HepG2 (cell line): ENCODE measurements around the gene PPIL6. TPM values are rescaled to one million over a fixed set of nuclear protein-coding genes. Genes with fewer than 3 reads are reported as not detected.
A peak's percentile ranks its signal among the peaks of the same experiment; 100 is the strongest.

Experiments used
- ATAC-seq: fragments of 200-7000 bp; cut with Tn5 transposase; 3 replicates; pipeline ENCODE4 v1.9.1; 2020; ENCODE audit warnings: mild to moderate bottlenecking, moderate library complexity
- BruUV-seq: library from RNA; stranded (reverse); fragments of 400-500 nt; replicated peaks from 2 replicates; lab custom pipeline; 2021; lab: Mats Ljungman, UMichigan
- CTCF ChIA-PET: fragments of 300-600 bp; formaldehyde crosslinking; extraction: SDS; loops from one replicate; lab custom pipeline; 2021; ENCODE audit warnings: low total read pairs, inconsistent platforms, low intra/inter-chr PET ratio; lab: Yijun Ruan, JAX
- POLR2A ChIA-PET: fragments of 350-600 bp; sonication (Branson Sonifier 250); formaldehyde crosslinking; loops from one replicate; lab custom pipeline; 2020; ENCODE audit warnings: antibody characterized with exemption, inconsistent platforms; lab: Yijun Ruan, JAX
- DNase-seq: peaks from one replicate; pipeline ENCODE4 v3.0.0-alpha.2; 2015; ENCODE audit warnings: low spot score
- FAIRE-seq: peaks from 3 replicates; lab custom pipeline; 2011; peaks lifted over from hg19 to GRCh38; lab: Jason Lieb, UNC
- H2AFZ ChIP-seq: one replicate; pipeline ENCODE4 v1.6.1; 2011; ENCODE audit warnings: low read length, inconsistent platforms
- H3K27ac ChIP-seq: fragments of 300-600 bp; 3 replicates; pipeline ENCODE4 v1.8.0; 2011; ENCODE audit warnings: mixed run types, mild to moderate bottlenecking, mixed read lengths, low read length, inconsistent platforms; ENCODE audit not compliant: insufficient read depth; ENCODE audit errors: extremely low read length
- H3K27me3 ChIP-seq, 2 experiments: fragments of 200-600 bp in 1 of 2; 2 replicates in 1 of 2; 3 replicates in 1 of 2; pipeline versions ENCODE4 v1.6.0 to v1.8.0; 2011; ENCODE audit warnings: low read length in 2 of 2, mild to moderate bottlenecking in 2 of 2, moderate library complexity in 2 of 2, inconsistent platforms in 1 of 2; ENCODE audit not compliant: insufficient read depth in 2 of 2, control insufficient read depth in 1 of 2
- H3K36me3 ChIP-seq, 2 experiments: fragments of 200-600 bp in 1 of 2; replicated peaks in 1 of 2; 2 replicates in 1 of 2; 3 replicates in 1 of 2; pipeline versions ENCODE4 v1.5.1 to v1.8.0; 2011; ENCODE audit warnings: low read length in 2 of 2, inconsistent platforms in 1 of 2; ENCODE audit not compliant: insufficient read depth in 2 of 2, control insufficient read depth in 1 of 2
- H3K4me1 ChIP-seq: 2 replicates; pipeline ENCODE4 v1.5.1; 2012; ENCODE audit warnings: low read length, inconsistent platforms; ENCODE audit not compliant: insufficient read depth
- H3K4me2 ChIP-seq: 2 replicates; pipeline ENCODE4 v1.6.0; 2011; ENCODE audit warnings: low read depth, low read length, inconsistent platforms
- H3K4me3 ChIP-seq, 3 experiments: fragments of 200-600 bp in 1 of 3; sonication (generic), shearing (Covaris generic) in 1 of 3; replicated peaks in 1 of 3; 2 replicates each; pipeline ENCODE4 v1.5.1; 2011 to 2016; ENCODE audit warnings: low read length in 3 of 3, inconsistent platforms in 2 of 3, low read depth in 2 of 3, mild to moderate bottlenecking in 2 of 3, control low read depth in 1 of 3, mixed read lengths in 1 of 3; ENCODE audit not compliant: insufficient read depth in 1 of 3
- H3K79me2 ChIP-seq: one replicate; pipeline ENCODE4 v1.6.1; 2011; ENCODE audit warnings: low read length, inconsistent platforms; ENCODE audit not compliant: insufficient read depth
- H3K9ac ChIP-seq: 2 replicates; pipeline ENCODE4 v1.6.0; 2011; ENCODE audit warnings: mild to moderate bottlenecking, low read depth, low read length, inconsistent platforms; ENCODE audit not compliant: insufficient read depth
- H3K9me3 ChIP-seq: 2 replicates; pipeline ENCODE4 v1.5.1; 2012; ENCODE audit warnings: mild to moderate bottlenecking, low read length
- H4K20me1 ChIP-seq: 2 replicates; pipeline ENCODE4 v1.6.0; 2011; ENCODE audit warnings: inconsistent platforms, mild to moderate bottlenecking, low read length, moderate library complexity; ENCODE audit not compliant: insufficient read depth
- FOXP4 ChIP-seq: sonication (generic); formaldehyde crosslinking; IDR thresholded peaks from 2 replicates; pipeline ENCODE4 v1.4.0; 2020; ENCODE audit warnings: missing genetic modification reagents
- KLF11 ChIP-seq: IDR thresholded peaks from 2 replicates; pipeline ENCODE4 v1.6.1; 2016; ENCODE audit warnings: missing compliant biosample characterization
- MATR3 ChIP-seq: sonication (generic); formaldehyde crosslinking; IDR thresholded peaks from 2 replicates; pipeline ENCODE4 v1.4.0; 2020; ENCODE audit warnings: missing genetic modification reagents
- MEIS2 ChIP-seq: sonication (generic); formaldehyde crosslinking; IDR thresholded peaks from 2 replicates; pipeline ENCODE4 v1.9.0; 2021; ENCODE audit warnings: mild to moderate bottlenecking, missing genetic modification reagents
- NFKBIZ ChIP-seq: IDR thresholded peaks from 2 replicates; pipeline ENCODE4 v1.6.1; 2018; ENCODE audit warnings: missing genetic modification reagents, missing compliant biosample characterization
- POGK ChIP-seq: sonication (generic); formaldehyde crosslinking; conservative IDR thresholded peaks from 2 replicates; pipeline ENCODE4 v1.8.0; 2022; ENCODE audit warnings: mild to moderate bottlenecking, moderate library complexity, missing genetic modification reagents
- PRPF4 ChIP-seq: fragments of 200-400 bp; formaldehyde crosslinking; IDR thresholded peaks from 2 replicates; pipeline ENCODE4 v1.6.1; 2016; ENCODE audit warnings: low read length, low read depth; ENCODE audit not compliant: poor library complexity, severe bottlenecking
- RAD51 ChIP-seq: fragments of 450-650 bp; IDR thresholded peaks from 2 replicates; pipeline ENCODE4 v1.6.1; 2016; ENCODE audit warnings: borderline replicate concordance
- SAP130 ChIP-seq: IDR thresholded peaks from 2 replicates; pipeline ENCODE4 v1.6.1; 2016; ENCODE audit warnings: low read depth
- SP1 ChIP-seq, 2 experiments: fragments of 450-650 bp in 1 of 2; sonication (generic) in 1 of 2; formaldehyde crosslinking in 1 of 2; IDR thresholded peaks; 2 replicates each; pipeline versions ENCODE4 v1.4.0 to v1.6.1; 2016 to 2020; ENCODE audit warnings: missing genetic modification reagents in 1 of 2
- SP4 ChIP-seq: sonication (generic); formaldehyde crosslinking; IDR thresholded peaks from 2 replicates; pipeline ENCODE4 v1.8.1; 2023; ENCODE audit warnings: mild to moderate bottlenecking, missing genetic modification reagents
- ZFY ChIP-seq: sonication (generic); formaldehyde crosslinking; IDR thresholded peaks from 2 replicates; pipeline ENCODE4 v1.4.0; 2020; ENCODE audit warnings: missing genetic modification reagents
- ZNF256 ChIP-seq: sonication (generic); formaldehyde crosslinking; conservative IDR thresholded peaks from 2 replicates; pipeline ENCODE4 v1.4.0; 2020; ENCODE audit warnings: missing genetic modification reagents
- ZNF510 ChIP-seq: sonication (generic); formaldehyde crosslinking; IDR thresholded peaks from 2 replicates; pipeline ENCODE4 v1.4.0; 2020; ENCODE audit warnings: low read depth, mild to moderate bottlenecking, missing genetic modification reagents
- ZNF629 ChIP-seq: sonication (generic); formaldehyde crosslinking; conservative IDR thresholded peaks from 2 replicates; pipeline ENCODE4 v1.5.0; 2020; ENCODE audit warnings: missing genetic modification reagents
- ZNF839 ChIP-seq: sonication (generic); formaldehyde crosslinking; IDR thresholded peaks from 2 replicates; pipeline ENCODE4 v1.4.0; 2020; ENCODE audit warnings: missing genetic modification reagents, mild to moderate bottlenecking, borderline replicate concordance
- WGBS: methylation state at CpG from one replicate; pipeline ENCODE4 v1.1.6; 2017; ENCODE audit warnings: low lambda C conversion rate; 5-methylcytosine and 5-hydroxymethylcytosine counted together
- in situ Hi-C: cut with HindIII; loops from 2 replicates; pipeline ENCODE4 v1.10.0; 2017; ENCODE audit warnings: low pct_unique_long_range_greater_than_20kb; ENCODE audit not compliant: extremely low pct_ligation_motif_present
- intact Hi-C: fragments of 100-400 bp; cut with micrococcal nuclease; formaldehyde crosslinking; loops from one replicate; pipeline ENCODE4 v1.10.0; 2022; ENCODE audit not compliant: unreplicated experiment
- polyA plus RNA-seq, 8 experiments: library from polyadenylated mRNA; depleted of rRNA in 3 of 8; stranded (reverse) in 7 of 8; unstranded in 1 of 8; fragments of >200 nt; fragmentation: Illumina TruSeq in 4 of 8; extraction: Trizol in 4 of 8; gene quantifications; 2 replicates each; pipeline versions ENCODE4 v1.2.1 to v1.2.3, GENCODE V29; 2011 to 2016; ENCODE audit warnings: low read depth in 4 of 8, missing spikeins in 1 of 8, mixed read lengths in 1 of 8; ENCODE audit not compliant: insufficient read depth in 1 of 8
- total RNA-seq, 5 experiments: library from RNA; depleted of rRNA; stranded (reverse); fragments of >200 nt; fragmentation: Illumina TruSeq; extraction: Trizol; gene quantifications; 2 replicates each; pipeline ENCODE4 v1.2.3, GENCODE V29; 2016; ENCODE audit warnings: low read depth in 1 of 5

Gene PPIL6
- total and polyA plus RNA-seq, 2 of the 13 experiments (the other 11 are each of a cell fraction or from before 2014, with no cell fraction given): 0.22 to 0.46 TPM

GRCh38 chr6:109349419-109349987 lies 90.9 kb downstream of the PPIL6 start:
- intact Hi-C loops: no loop called here
- FAIRE-seq (no peak), ATAC-seq (peak; percentile 20; the same call in 1 of the 3 replicates), DNase-seq (peak; percentile 23)
- Histone ChIP-seq H3K9me3 (no peaks in the 10 kb centered on the region), H3K79me2 (no peaks in the 10 kb centered on the region), H2AFZ (no peak overlapping the region), H3K4me2 (no peak overlapping the region), H3K9ac (no peak overlapping the region), H4K20me1 (no peaks in the 10 kb centered on the region), H3K36me3 (peaks cover 0 to 2% of the 10 kb centered on the region in 2 experiments; a peak in 1 of 5 replicates), H3K4me1 (peaks cover 30% of the 10 kb centered on the region), H3K27ac (no peak overlapping the region), H3K4me3 (no peak overlapping the region)
- 66% methylated on average over 3 of the region's 3 CpGs for WGBS
- BruUV-seq: no TSS peak
- ChIA-PET POLR2A (interaction anchor here (0.8 to 0.9 kb wide), 2 partner anchors 34 to 254 kb away, joined by 3 to 5 read pairs; partner anchors contain the start of gene CEP57L1), CTCF (no interaction called here)
- TF ChIP-seq KLF11 (no peak), ZNF629 (CRISPR knock-in tag) (peak; percentile 52; the same call in 1 of the 2 replicates)
- TF ChIP-seq, all 625 proteins: peak for 1
- no peaks in the 10 kb centered on the region for H3K27me3 ChIP-seq
- in situ Hi-C loops: no loop called here

DNA sequence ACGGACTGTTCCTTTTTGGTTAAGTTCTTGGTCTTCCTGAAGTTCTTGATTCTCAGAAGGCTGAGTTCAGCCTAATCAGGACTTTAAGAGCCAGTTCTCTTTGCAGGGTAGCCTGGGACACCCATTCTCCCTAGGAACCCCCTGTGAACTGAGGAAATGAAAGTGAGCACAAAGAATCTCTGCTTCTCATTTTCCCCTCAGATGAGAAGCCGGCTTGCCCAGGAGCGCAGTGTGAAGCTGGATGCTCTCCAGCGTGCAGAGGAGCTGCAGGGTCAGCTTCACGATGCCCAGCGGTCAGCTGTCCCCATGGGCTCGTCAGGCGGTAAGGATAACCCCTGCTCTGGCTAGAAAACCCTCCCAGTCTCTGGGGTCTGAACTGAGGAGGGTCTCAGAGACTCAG lies 92.2 kb downstream of the PPIL6 start:
- in situ Hi-C loops: no loop called here
- CTCF ChIA-PET: no interaction called here
- TF ChIP-seq FOXP4 (CRISPR knock-in tag): no peak
- no peak for TF ChIP-seq POGK (CRISPR knock-in tag)
- no peak for TF ChIP-seq ZFY (CRISPR knock-in tag)
- no peak for TF ChIP-seq PRPF4
- TF ChIP-seq MEIS2: no peak
- TF ChIP-seq SAP130: no peak
- no peak for TF ChIP-seq MATR3 (CRISPR knock-in tag)
- TF ChIP-seq ZNF256 (CRISPR knock-in tag): no peak
- no peak for TF ChIP-seq SP4 (CRISPR knock-in tag)
- no peak for TF ChIP-seq RAD51
- TF ChIP-seq ZNF510: no peak
- no peak for TF ChIP-seq NFKBIZ
- TF ChIP-seq ZNF839: no peak
- no peak for TF ChIP-seq SP1 (IDR thresholded peaks at IDR 0.05)
- TF ChIP-seq SP1 (CRISPR knock-in tag; IDR thresholded peaks at IDR 0.05): no peak

More for the DNA sequence above, 92.2 kb downstream of the PPIL6 start:
- WGBS: 72% methylated on average over 2 of the region's 8 CpGs
- Histone ChIP-seq H3K27ac (no peak overlapping the region), H3K4me1 (peaks cover 30% of the 10 kb centered on the region), H3K79me2 (no peaks in the 10 kb centered on the region), H3K27me3 (no peaks in the 10 kb centered on the region), H3K9me3 (no peaks in the 10 kb centered on the region), H3K9ac (no peak overlapping the region), H3K4me3 (no peak overlapping the region), H4K20me1 (no peaks in the 10 kb centered on the region), H3K36me3 (no peaks in the 10 kb centered on the region), H2AFZ (no peak overlapping the region), H3K4me2 (no peak overlapping the region)
- no peak for ATAC-seq
- BruUV-seq: no TSS peak
- no peak for FAIRE-seq
- intact Hi-C loops: no loop called here
- DNase-seq: no peak
- POLR2A ChIA-PET: interaction anchor here (0.6 to 1.0 kb wide), 2 partner anchors 34 to 36 kb away, joined by 3 to 4 read pairs; partner anchors contain the start of gene CD164
